ENCODE measurements around the gene MUC4.

Gene MUC4

GRCh38 chr3:195752546-195753331 is 59.0 kb downstream of the MUC4 start:
- no peak for ATAC-seq
- TF ChIP-seq TOX (CRISPR knock-in tag; IDR thresholded peaks at IDR 0.05; ENCODE audit: borderline replicate concordance) = no peak
- TF ChIP-seq ARNTL (CRISPR knock-in tag; IDR thresholded peaks at IDR 0.05; ENCODE audit: borderline replicate concordance, low read depth) = no peak
- no peak for TF ChIP-seq CSDC2 (CRISPR knock-in tag; IDR thresholded peaks at IDR 0.05)
- TF ChIP-seq TCF4 (CRISPR knock-in tag; IDR thresholded peaks at IDR 0.05; ENCODE audit: borderline replicate concordance) = no peak
- TF ChIP-seq ZNF565 (CRISPR knock-in tag; conservative IDR thresholded peaks at IDR 0.05; ENCODE audit: low read depth) = no peak
- TF ChIP-seq ZC3H10 (CRISPR knock-in tag; IDR thresholded peaks at IDR 0.05) = no peak
- TF ChIP-seq ESRRG (CRISPR knock-in tag; IDR thresholded peaks at IDR 0.05) = no peak

- TF ChIP-seq PPARA (CRISPR knock-in tag; IDR thresholded peaks at IDR 0.05; ENCODE audit: borderline replicate concordance) (no peak), GLIS3 (CRISPR knock-in tag; IDR thresholded peaks at IDR 0.05) (no peak), RARB (CRISPR knock-in tag; IDR thresholded peaks at IDR 0.05) (no peak), CREB5 (CRISPR knock-in tag; IDR thresholded peaks at IDR 0.05; ENCODE audit: low read depth) (no peak), CSRNP3 (CRISPR knock-in tag; IDR thresholded peaks at IDR 0.05) (no peak), ZC3H10 (CRISPR knock-in tag; IDR thresholded peaks at IDR 0.05) (no peak), ZFP3 (CRISPR knock-in tag; IDR thresholded peaks at IDR 0.05) (no peak), BACH2 (CRISPR knock-in tag; IDR thresholded peaks at IDR 0.05; ENCODE audit: borderline replicate concordance) (no peak), ZNF565 (CRISPR knock-in tag; conservative IDR thresholded peaks at IDR 0.05; ENCODE audit: low read depth) (no peak), TOX (CRISPR knock-in tag; IDR thresholded peaks at IDR 0.05; ENCODE audit: borderline replicate concordance) (no peak), CSDC2 (CRISPR knock-in tag; IDR thresholded peaks at IDR 0.05) (no peak), POU6F1 (CRISPR knock-in tag; IDR thresholded peaks at IDR 0.05; ENCODE audit: borderline replicate concordance, low read depth) (no peak), SNAI2 (CRISPR knock-in tag; IDR thresholded peaks at IDR 0.05) (no peak), ISL1 (CRISPR knock-in tag; IDR thresholded peaks at IDR 0.05) (no peak), ZNF70 (CRISPR knock-in tag; IDR thresholded peaks at IDR 0.05) (no peak), PATZ1 (CRISPR knock-in tag; IDR thresholded peaks at IDR 0.05; ENCODE audit: borderline replicate concordance) (no peak), ESRRG (CRISPR knock-in tag; IDR thresholded peaks at IDR 0.05) (no peak), ZFP30 (CRISPR knock-in tag; IDR thresholded peaks at IDR 0.05) (no peak), TSHZ2 (CRISPR knock-in tag; IDR thresholded peaks at IDR 0.05) (no peak)
- no peak for ATAC-seq
Observed at GRCh38 chr3:195752066-195752465, 59.7 kb downstream of the MUC4 start.

- TF ChIP-seq ZNF70 (CRISPR knock-in tag; IDR thresholded peaks at IDR 0.05) (no peak), POU6F1 (CRISPR knock-in tag; IDR thresholded peaks at IDR 0.05; ENCODE audit: borderline replicate concordance, low read depth) (no peak)
- no peak for ATAC-seq
Observed at GRCh38 chr3:195751560-195751959, 60.2 kb downstream of the MUC4 start.
